HG03342 (cell line): Measurements from ENCODE around the gene UNC119B.
A peak's percentile ranks its signal among the peaks of the same experiment; 100 is the strongest.

Source experiments
- ATAC-seq: cut with Tn5 transposase; IDR thresholded peaks from one replicate; pipeline ENCODE4 v1.9.1; 2021; ENCODE audit warnings: mild to moderate bottlenecking, moderate library complexity; ENCODE audit not compliant: unreplicated experiment

UNC119B gene

DNA sequence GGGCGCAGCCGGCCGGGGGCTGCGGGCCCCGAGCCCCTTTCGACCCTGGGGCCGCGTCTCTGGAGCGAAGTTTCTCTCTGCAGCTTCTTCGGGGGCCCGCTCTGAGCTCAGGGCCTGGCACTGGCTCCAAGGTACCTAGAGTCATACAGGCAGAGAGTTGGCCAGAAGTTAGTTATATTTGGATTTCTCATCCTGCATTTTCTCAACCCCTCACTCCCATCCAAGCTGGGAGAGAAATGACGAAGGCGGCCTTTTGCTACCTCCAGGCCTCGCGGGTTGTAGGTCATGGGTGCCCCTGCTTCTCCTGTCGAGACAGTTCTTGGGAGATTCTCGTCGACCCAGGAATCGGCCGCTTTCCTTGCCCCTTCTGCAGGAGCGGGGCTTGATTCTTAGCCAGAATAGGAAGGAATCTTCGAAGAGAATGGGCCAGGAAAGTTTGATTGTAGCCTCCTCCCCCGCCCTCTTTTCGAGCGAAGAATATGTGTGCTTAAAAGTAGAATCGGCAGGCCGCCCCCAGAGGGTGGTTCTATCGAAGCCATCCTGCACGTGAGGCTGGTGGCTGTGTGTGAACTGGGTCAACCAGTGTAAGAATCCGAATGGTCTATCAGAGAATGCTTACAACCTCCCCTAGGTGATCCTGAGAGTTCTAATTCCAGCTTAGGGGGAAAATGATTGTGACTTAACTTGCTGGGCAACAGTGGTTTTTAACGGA lies 22.5 kb upstream of the UNC119B start:
- no peak for ATAC-seq

DNA sequence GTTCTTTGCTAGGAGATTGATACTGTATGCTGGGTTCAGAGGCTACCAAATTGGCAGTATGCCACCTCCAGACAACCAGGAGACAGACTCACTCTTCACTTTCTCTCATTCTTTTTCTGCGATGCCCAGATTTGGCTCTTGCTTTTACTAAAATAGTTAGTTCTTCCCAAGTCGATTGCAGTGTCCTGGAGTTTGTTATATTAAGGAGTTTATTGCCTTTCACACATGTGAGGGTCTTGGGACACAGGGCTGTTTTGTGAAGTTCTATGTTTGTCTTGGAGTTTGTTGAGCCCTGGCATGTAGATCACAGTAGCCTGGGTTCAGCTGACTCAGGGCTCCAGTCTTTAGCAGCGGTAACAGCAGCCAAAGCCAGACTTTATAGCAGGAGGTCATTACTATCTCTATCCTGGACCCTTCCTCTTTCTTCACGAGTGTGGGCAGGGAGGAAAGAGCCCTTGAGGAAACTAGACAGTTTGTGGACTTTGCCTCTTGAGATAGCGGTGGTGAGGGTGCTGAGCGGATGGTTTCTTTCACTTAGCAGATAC lies 21.7 kb upstream of the UNC119B start:
- ATAC-seq, result no peak

DNA sequence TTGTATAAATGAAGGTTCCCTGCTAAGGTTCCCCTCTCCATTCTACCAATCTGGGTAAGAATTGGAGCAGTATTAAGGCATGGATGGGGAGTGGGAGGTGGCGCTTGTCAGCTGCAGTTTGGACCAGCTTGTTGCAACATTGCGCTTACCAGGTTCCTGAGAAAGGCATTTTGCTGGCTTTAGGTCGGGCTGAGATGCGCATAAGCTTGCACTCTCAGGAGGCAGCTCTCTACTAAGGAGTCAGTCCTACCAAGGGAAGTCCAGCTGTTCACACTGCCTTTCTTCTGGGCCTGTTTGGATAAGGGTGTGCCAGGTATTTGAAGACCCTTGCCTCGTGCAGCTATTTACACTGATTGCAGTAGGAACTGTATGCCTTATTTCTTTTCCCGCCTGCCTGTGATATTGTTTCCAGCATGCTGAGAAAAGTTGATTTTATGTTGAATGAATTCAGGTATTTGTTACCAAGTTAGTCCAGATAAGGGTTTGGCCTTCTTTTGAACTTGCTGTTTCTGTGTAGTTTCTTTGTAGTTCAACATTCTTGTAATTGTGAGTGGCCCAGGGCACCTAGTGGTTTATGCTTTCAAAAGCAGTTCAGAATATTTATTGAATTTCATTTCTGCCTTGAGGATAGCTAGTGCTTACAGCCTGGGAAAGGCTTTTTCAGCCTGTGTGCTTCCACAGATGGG lies 20.7 kb upstream of the UNC119B start:
- no peak for ATAC-seq

DNA sequence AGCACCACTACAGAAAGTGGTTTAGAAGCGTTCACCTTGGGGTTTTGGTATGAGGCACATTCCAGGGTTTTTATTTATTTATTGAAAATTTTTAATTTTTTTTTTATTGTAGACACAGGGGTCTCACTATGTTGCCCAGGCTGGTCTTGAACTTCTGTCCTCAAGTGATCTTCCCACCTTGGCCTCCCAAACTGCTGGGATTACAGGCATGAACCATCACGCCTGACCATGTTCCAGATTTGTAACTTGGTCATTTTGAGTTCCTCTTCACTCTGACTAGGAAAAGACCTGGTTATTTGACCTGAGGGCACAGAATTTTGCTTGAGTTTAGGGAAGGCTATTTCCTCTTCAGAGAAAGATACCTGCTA lies 20.2 kb upstream of the UNC119B start:
- ATAC-seq, result no peak

DNA sequence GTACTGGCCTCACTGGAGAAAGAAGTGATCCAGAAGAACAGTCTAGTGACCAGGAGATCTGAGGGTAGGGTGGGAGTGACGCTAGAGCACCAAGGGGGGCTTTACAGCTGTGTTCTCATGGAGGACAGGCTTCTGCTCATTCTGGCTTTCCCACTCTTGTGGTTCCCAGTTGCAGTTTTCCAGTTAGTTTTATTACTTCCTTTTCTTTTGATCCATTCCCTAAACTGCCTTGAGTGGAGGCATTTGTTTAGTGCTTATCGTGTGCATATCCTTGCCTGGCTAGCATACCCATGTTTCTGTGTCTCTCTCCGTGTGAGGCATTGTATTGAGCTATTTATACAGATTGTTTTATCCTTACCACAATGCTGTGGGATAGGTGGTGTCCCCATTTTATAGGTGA lies 19.3 kb upstream of the UNC119B start:
- no peak for ATAC-seq

DNA sequence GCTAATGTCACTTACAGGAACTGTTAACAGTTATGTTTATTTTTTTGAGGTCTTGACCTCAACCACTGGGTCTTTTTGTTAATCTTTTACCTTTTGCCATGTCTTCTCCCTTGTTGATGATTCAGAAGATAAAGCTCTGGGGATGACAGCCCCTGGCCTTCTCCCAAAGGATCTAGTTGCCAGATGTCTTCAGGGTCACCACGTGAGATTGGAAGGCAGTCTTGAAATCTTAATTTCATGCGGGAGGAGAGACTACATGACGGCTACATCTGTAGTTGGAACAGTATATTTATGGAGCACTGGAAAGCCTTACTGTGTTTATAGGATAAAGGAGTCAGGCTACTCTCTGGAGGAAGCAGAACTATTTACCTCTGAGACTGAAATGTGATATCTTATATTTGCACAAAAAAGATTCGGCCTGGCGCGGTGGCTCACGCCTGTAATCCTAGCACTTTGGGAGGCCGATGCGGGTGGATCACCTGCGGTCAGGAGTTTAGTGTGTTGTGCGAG lies 17.7 kb upstream of the UNC119B start:
- no peak for ATAC-seq

DNA sequence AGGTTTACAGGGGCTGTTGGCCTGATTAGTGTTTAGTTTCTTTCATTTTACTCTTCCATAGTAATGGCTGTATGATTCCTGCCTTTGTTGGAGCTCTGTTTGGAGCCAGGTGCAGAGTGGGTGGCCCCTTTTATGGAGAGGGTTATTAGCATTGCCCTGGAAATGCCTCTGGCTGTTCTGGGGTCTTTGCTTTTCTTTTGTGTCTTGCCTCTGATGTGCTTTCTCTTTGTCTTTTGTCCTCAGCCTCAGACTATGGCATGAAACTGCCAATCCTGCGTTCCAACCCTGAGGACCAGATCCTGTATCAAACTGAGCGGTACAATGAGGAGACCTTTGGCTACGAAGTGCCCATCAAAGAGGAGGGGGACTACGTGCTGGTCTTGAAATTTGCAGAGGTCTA lies 16.4 kb upstream of the UNC119B start:
- no peak for ATAC-seq

DNA sequence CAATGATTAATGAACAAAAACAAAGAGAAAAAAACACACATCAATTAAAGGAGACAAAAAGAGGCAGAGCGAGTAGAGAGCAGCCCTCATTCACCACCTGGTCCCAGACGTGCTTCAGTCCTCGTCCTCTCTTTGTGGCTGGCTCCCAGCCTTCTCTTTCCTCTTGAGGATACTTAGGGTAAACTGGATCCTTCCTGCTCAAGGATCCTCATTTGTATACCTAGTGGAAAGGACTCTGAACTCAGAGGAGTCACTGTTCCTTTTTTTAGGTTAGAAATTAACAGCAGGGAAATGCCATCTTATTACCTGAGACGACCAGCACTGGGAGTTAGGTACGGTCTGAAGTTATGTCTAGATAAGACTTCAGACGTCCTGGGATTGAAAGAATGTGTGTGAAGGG lies 13.6 kb upstream of the UNC119B start:
- no peak for ATAC-seq

DNA sequence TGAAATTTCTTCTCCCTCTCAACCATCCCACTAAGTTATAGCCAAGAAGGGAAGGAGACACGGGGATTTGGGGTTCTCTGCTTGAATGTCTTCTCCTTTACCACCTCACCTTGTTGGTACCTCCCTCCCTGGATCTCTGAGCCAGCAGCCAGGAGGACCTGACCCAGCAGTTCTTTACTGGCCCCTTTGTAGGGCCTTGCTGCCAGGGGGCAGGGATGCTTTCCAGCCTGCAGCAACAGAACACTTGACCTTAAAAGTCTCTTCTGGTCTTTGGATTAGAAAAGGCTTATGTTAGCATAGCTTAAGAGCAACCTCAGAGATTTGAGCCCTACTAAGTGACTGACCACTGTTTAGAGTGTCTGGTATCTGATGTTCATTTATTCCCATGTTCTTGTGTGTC lies 12.9 kb upstream of the UNC119B start:
- no peak for ATAC-seq

DNA sequence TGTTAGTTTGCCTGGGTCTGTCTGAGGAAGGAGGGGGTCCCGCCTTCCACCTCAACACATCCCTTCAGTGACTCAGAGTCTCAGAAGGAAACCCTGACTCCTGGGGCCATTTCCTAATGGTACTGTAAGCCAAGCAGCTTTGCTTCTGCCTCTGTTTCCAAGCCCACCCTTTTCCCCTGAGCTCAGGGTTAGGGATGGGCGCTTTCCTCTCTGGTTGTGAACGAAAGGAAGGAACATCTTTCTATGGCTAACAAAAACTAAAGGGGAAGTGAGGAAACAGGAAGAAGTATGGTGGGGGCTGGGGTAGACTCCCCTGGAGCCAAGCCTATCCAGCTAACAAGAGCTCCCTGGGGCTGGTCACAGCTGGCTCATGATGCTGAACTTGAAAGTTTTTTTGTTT lies 11.6 kb upstream of the UNC119B start:
- no peak for ATAC-seq

DNA sequence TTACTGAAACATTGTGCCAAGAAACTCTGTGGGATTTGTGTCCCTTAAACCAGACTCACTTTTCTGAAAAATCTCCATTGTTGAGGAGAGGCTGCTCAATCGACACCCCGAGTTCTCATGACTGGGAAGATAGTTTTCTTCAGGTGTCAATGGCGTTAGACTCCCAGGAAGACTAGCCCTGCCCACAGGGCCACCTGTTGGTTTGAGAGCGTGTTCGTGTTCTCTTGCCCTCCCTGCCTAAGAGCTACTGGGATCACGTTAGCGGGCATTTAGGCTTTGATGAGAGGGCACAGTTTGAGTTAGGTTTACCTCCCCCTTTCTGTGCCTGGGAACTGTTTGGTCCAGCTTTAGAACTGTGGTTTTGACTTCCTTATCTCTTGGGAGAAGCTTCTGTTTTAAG lies 10.7 kb upstream of the UNC119B start:
- ATAC-seq, result no peak

DNA sequence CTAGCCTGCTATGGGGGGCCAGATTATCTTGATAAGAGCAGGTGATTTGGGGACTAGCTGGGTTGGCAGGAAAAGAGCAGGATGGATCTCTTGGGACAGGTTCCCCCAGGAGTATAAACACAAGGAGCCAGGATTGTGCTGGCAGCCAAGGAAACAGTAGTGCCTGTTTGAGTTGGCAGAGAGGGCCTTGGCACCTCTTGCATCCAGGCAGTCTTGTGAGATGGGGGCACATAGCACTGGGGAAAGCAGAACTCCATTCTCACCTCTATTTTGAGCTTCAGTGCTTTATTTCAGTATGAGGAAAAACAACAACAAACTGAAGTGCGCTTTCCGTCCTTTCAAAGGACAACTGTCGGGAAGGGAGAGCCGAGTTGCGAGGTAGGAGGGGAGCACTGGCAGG lies 9.4 kb upstream of the UNC119B start:
- ATAC-seq, result no peak

DNA sequence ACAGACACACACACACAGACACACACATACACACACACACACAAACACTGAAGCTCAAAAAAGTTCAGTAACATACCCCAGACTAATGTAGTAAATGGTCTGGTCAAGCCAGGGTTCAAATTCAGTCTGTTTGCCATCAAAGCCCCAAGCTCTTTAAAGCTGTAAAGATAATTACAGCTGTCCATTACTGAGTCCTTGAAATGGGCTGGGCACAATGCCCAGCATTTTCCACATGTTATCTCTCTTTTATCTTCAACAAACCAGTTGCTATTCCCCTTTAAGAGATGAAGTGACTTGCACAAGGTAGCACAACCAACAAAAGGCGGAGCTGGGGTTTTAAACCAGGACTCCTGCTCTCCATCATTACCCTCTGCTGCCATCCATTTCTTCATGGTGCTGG lies 7.6 kb upstream of the UNC119B start:
- no peak for ATAC-seq

DNA sequence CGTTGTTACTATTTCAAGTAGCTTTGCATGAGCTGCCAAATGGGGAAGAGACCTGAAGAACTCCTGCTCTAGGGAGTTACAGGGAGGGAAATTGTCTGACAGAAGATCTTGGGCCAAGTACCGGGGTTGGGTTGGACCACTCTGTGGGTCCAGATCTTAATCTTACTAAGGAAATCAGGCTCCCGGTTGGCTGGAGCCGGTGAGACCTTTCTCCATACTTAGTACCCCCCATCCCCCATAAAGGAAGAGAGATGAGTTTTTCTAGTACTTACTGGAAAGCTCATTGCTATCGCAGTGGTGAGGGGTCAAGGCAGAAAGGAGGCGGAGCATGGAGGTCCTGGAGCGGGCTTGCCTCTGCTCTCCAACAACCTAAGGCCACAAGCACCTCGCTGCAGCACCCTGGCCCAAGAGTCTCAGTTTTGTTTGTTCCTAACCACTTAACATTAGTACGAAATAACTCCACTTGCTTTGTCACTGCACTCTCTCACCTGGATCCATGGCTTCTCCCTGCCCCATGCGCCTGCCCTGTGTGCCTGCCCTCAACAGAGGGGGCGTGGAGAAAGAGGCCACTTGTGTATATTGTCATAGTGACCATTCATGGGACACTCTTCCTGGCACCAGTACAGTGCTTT lies 6.8 kb upstream of the UNC119B start:
- no peak for ATAC-seq

DNA sequence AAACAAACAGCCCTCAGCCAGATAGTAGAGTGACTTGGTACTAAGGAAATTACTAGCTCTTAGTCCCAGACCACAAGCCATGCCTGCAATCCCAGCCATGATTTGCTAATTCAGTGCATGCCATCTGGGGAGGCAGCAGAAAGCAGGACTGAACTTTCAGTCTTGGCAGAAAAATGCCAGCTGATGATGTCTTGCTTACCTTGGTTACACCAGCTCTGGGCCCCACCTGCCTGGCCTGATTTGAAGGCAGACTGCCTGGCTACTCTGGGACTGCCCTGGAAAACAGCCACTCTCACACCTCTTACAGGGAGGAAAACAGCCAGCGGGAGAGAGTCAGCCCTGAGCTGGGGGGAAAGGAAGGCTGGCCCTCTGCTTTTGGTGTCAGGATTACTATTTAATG lies 4.6 kb upstream of the UNC119B start:
- no peak for ATAC-seq

DNA sequence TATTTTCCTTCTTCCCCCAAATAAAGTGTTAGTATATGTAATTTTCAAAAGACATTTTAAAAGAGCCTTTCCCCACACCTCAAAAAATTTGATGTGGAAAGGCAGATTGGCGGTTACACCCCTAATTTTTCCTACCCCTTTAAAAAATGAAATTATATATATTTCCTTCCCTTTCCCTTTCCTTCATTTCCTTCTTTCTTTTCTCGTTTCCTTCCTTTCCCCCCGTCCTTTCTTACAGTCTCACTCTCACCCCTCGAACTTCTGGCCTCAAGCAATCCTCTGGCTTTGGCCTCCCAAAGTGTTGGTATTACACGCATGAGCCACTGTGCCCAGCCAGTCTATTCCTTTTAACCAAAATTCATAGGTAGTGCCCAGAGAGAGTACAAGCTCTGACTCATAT lies 4.2 kb upstream of the UNC119B start:
- no peak for ATAC-seq

DNA sequence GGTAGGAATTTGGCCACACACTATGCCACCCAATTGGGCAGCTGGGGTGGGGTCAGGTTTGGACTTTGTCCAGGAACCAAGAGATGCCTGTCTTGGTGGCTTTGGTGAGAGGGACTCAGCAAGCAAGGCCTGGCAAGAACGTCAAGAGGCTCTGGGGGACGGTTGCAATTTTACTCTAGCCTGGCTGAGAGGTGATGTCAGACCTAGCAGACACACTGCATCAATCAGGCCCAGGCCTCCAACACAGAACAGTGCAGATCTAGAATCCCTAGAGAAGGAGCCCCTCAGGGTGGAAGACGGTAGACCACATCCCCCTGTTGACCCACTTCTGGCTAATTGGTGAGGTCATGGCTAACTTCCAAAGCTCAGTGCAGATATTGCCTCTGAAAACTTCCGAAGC lies 1.6 kb upstream of the UNC119B start:
- no peak for ATAC-seq

DNA sequence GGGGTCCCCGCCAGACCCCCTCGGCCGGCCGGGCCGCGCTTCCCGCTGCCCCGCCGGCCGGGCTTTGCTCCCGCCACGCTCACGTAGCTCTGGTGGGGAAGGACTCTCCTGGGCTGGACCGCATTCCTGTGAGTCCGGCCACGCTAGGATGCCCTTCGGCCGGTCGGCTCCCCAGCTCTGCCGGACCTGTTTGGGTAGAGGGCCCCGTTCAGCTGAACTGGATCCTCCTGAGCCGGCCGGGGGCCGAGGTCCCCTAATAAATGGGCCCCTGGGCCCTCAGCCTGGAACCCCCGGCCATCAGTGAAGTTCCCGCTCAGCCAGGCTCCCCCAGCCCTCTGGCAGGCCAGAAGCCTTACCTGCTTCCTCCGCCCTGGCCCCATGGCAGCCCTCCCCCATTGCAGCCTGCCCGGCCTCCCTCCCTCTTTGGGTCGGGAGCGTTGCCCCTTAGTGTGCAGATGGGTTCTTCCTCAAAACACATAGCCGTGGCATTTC lies 593 bp downstream of the UNC119B start:
- peak; percentile 23 for ATAC-seq

DNA sequence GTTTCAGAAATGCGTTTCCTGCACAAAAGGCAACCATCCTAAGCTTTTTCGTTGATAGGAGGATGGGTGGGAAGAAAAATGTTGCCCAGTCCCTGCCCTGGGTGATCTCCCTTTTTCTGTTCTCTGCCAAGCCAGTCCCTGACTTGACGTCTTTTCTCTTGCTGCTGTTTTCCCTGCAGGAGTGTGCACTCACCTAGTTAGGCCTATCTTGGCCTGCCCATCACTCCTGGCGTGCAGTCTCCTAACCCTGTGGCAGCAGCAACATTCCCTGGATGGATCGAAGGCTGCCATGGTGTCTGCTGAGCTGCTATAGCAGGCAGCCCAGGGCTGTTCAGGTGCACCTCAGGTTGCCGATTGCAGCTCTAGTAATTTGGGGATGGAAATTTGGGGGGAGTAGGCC lies 1.2 kb downstream of the UNC119B start:
- ATAC-seq, result no peak

DNA sequence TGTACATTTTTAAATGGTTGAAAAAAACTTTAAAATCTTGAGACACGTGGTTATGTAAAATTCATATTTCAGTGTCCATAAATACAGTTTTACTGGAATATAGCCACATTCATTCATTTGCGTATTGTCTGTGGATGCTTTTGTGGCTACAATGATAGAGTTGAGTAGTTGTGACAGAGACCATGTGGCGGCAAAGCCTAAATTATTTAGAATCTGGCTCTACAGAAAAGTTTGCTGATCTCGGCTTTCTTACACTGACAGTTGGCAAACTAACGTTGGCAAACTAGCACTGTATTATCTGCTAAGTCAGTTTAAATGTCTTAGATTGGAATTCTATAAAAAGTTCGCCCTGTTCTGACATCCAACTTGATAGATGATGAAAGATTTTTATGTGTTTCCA lies 2.4 kb downstream of the UNC119B start:
- no peak for ATAC-seq

DNA sequence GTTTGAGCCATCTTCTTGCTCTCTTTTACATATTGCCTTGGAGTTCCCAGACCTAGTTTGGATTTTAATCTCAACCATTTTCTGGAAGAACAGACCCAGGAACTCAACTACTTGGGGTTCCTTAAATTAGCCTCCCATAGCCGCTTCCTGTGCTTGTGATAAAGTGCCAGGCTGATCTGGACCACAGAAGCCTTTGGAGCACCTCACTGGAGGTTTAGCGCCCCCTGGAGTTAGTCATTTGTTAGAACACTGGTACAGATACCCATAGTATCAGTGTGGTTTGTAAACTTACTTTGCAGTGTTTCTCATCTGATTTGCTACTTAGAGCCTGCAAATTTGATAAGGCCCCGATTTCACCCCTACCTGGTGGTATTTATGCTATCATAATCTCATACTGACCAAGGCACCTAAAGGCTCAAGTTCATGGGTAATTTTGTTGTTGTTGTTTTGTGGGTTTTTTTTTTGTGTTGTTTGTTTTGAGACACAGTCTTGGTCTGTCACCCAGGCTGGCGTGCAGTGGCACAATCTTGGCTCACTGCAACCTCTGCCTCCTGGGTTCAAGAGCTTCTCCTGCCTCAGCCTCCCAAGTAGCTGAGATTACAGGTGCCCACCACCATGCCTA lies 3.7 kb downstream of the UNC119B start:
- ATAC-seq, result no peak
